Smooth muscle cell (in vitro differentiated cells): ENCODE data around the gene PSMG1. TPM values are rescaled to one million over a fixed set of nuclear protein-coding genes. Genes with fewer than 3 reads are reported as not detected.
A peak's percentile ranks its signal among the peaks of the same experiment; 100 is the strongest.

ENCODE experiments used
- DNase-seq: peaks from one replicate; lab custom pipeline; 2025; ENCODE audit not compliant: unreplicated experiment; lab: John Stamatoyannopoulos, UW
- H2AFZ ChIP-seq: fragments of 200-600 bp; sonication (generic); 2 replicates; pipeline ENCODE4 v1.6.0; 2016; ENCODE audit warnings: antibody characterized with exemption, low read depth, mild to moderate bottlenecking
- H3F3A ChIP-seq: fragments of 200-600 bp; sonication (generic); 2 replicates; pipeline ENCODE4 v1.6.0; 2017; ENCODE audit warnings: antibody characterized with exemption, low read depth
- H3K27ac ChIP-seq: fragments of 200-600 bp; sonication (generic); 2 replicates; pipeline ENCODE4 v1.5.1; 2016; ENCODE audit warnings: low read depth, mild to moderate bottlenecking
- H3K27me3 ChIP-seq: fragments of 200-600 bp; sonication (generic); 2 replicates; pipeline ENCODE4 v1.6.1; 2016; ENCODE audit warnings: low read depth, mild to moderate bottlenecking
- H3K36me3 ChIP-seq: fragments of 200-600 bp; sonication (generic); 2 replicates; pipeline ENCODE4 v1.5.1; 2016; ENCODE audit warnings: low read depth
- H3K4me1 ChIP-seq: fragments of 200-600 bp; sonication (generic); 2 replicates; pipeline ENCODE4 v1.5.1; 2016; ENCODE audit warnings: low read depth
- H3K4me2 ChIP-seq: fragments of 200-600 bp; sonication (generic); 2 replicates; pipeline ENCODE4 v1.6.0; 2016; ENCODE audit warnings: mild to moderate bottlenecking
- H3K4me3 ChIP-seq: fragments of 200-600 bp; sonication (generic); 2 replicates; pipeline ENCODE4 v1.5.1; 2016; ENCODE audit warnings: mild to moderate bottlenecking
- H3K79me2 ChIP-seq: fragments of 200-600 bp; sonication (generic); 2 replicates; pipeline ENCODE4 v1.6.0; 2016; ENCODE audit warnings: low read depth, mild to moderate bottlenecking
- H3K9ac ChIP-seq: fragments of 200-600 bp; sonication (generic); 2 replicates; pipeline ENCODE4 v1.6.0; 2016; ENCODE audit warnings: low read depth
- H3K9me3 ChIP-seq: fragments of 200-600 bp; sonication (generic); replicated peaks from 2 replicates; pipeline ENCODE4 v1.5.1; 2016; ENCODE audit warnings: low read depth
- H4K20me1 ChIP-seq: fragments of 200-600 bp; sonication (generic); 2 replicates; pipeline ENCODE4 v1.6.0; 2016; ENCODE audit warnings: low read depth
- WGBS: methylation state at CpG from one replicate; pipeline ENCODE4 v1.1.7; 2016; ENCODE audit warnings: low lambda C conversion rate; 5-methylcytosine and 5-hydroxymethylcytosine counted together
- polyA plus RNA-seq: library from polyadenylated mRNA; unstranded; fragments of >200 nt; fragmentation: Nextera tagmentation; extraction: Ambion mirVana; gene quantifications from 2 replicates; pipeline ENCODE4 v1.2.1, GENCODE V29; 2016
- total RNA-seq: library from RNA; depleted of rRNA; stranded (reverse); fragments of >200 nt; gene quantifications from 2 replicates; pipeline ENCODE4 v1.2.3, GENCODE V29; 2014
- TF ChIP-seq, protein P1 (sequence below): fragments of 200-600 bp; sonication (generic); IDR thresholded peaks from 2 replicates; pipeline ENCODE4 v1.5.1; 2017; ENCODE audit warnings: borderline replicate concordance, mild to moderate bottlenecking, antibody characterized with exemption; ENCODE audit not compliant: insufficient read depth, poor library complexity, severe bottlenecking

The PSMG1 gene
- total and polyA plus RNA-seq, 2 experiments from 2014 or later: 55.2 to 60.7 TPM

DNA sequence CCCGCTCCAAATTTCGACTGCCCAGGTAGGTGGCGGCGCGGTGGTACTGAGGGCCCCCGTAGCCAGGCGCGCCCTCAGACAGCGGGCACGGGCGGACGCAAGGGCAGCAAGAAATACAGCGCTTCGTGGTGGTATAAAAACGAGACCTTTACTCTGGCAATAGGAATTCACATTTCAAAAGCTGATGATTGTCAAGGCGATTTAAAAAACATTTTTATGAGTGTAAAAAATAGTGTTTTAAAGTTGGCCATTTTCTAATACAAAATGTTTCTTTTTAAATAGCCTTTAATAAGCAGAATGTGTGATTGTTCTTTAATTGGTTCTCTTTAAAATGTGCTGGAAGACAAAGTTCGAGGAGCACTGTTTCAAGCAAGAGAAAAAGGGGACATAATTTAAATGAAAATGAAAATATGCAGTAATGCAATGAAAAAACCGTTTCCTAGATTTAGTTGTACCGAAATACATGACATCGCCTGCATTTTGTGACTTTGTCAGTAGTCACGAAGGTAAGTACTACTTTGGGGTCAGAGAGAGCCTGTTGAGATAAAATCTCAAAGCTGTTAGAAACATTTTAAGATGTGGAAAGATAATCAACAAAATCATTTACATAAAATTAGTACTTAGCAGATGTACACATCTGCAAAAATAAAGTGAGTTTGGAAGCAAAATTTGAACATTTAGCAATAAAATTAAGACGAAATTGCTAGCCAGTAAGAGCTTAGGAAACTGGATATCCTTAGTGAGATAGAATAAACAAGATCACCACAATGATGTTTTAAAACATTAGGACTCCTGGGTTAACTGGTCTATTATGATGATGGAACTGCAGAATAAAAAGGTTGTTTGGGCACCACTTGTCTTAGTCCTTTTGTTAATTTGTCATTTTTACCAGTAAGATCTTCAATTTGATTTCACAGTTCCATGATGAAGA lies 1.1 kb upstream of the PSMG1 start:
- Histone ChIP-seq H3K4me2 (peak overlapping the region; percentile 95), H3K4me3 (peak overlapping the region; percentile 70), H3F3A (peaks cover 11% of the 10 kb centered on the region), H3K9me3 (no peaks in the 10 kb centered on the region), H3K27me3 (no peaks in the 10 kb centered on the region), H3K79me2 (peaks cover 34% of the 10 kb centered on the region), H4K20me1 (peaks cover 13% of the 10 kb centered on the region), H3K4me1 (peaks cover 28% of the 10 kb centered on the region), H3K36me3 (no peaks in the 10 kb centered on the region), H3K9ac (peak overlapping the region; percentile 67), H3K27ac (peak overlapping the region; percentile 82), H2AFZ (peak overlapping the region; percentile 56)
- 3% methylated on average over 22 of the region's 22 CpGs for WGBS
- TF ChIP-seq, protein P1, sequence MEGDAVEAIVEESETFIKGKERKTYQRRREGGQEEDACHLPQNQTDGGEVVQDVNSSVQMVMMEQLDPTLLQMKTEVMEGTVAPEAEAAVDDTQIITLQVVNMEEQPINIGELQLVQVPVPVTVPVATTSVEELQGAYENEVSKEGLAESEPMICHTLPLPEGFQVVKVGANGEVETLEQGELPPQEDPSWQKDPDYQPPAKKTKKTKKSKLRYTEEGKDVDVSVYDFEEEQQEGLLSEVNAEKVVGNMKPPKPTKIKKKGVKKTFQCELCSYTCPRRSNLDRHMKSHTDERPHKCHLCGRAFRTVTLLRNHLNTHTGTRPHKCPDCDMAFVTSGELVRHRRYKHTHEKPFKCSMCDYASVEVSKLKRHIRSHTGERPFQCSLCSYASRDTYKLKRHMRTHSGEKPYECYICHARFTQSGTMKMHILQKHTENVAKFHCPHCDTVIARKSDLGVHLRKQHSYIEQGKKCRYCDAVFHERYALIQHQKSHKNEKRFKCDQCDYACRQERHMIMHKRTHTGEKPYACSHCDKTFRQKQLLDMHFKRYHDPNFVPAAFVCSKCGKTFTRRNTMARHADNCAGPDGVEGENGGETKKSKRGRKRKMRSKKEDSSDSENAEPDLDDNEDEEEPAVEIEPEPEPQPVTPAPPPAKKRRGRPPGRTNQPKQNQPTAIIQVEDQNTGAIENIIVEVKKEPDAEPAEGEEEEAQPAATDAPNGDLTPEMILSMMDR: no peak
- no peak for DNase-seq

DNA sequence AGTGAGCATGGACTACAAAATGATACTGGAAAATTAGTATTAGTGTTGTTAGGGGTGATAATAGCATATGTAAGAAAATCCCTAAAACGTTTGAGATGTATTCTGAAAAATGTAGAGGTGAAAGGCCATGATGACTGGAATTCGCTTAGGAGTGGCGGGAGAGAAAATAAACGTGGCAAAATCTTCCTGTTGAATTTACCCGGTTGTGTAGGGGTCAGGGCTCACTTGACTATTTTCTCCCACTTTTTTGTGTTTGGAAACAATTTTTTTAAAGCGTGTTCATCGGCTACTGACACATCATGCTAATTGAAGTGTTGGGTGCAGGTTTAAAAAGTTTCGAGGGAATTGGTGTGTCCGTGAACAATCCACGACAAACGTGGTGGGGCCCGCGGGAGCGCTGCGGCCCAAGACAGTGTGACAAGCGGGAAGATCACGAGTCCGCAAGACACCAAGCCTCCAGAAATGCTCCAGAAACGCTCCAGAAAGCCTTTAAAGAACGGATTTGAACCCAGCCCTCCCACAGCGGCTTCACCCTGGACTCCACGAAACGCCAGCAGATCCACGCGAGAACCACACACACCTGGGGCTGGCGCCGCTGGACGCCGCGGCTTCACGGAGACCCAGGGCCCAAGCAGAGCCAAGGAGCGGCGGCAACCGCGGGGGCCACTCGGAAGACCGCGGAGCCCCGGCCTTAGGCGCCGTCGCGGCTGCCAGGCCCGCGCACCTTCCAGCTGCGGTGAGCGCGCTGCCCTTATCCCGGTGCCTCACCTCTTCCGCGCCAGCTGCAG lies 573 bp downstream of the PSMG1 start:
- Histone ChIP-seq H3K36me3 (no peaks in the 10 kb centered on the region), H3K27me3 (no peaks in the 10 kb centered on the region), H3K9me3 (no peaks in the 10 kb centered on the region), H2AFZ (no peak overlapping the region), H3K4me2 (peak overlapping the region; percentile 95), H4K20me1 (peaks cover 13% of the 10 kb centered on the region), H3F3A (peaks cover 11% of the 10 kb centered on the region), H3K4me1 (peaks cover 19% of the 10 kb centered on the region), H3K79me2 (peaks cover 50% of the 10 kb centered on the region), H3K4me3 (peak overlapping the region; percentile 70), H3K9ac (peak overlapping the region; percentile 95), H3K27ac (peak overlapping the region; percentile 82)
- WGBS: 1% methylated on average over 51 of the region's 51 CpGs
- TF ChIP-seq, protein P1: no peak
- DNase-seq: no peak

DNA sequence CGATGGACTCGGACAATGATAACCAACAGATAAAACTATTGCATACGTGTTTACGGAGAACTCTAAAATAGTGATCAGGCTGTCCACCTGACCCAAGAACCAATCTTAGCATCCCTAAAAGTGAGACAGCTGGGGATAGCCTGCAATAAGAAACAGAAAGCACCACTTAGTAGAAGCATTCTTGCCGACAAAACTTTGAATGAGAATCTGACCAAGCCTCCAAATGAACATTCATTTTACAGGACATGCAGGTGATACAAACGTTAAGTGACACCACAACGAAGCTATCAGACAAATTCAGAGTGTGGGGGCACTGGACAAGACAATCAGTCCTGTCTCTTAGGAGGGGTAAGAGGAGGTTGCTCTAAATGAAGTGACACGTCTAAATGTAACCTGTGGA lies 1.2 kb downstream of the PSMG1 start:
- peak overlapping the region; percentile 95 for H3K9ac ChIP-seq
- WGBS: 60% methylated on average over 8 of the region's 8 CpGs
- TF ChIP-seq, protein P1: no peak

More for the DNA sequence above, 1.2 kb downstream of the PSMG1 start:
- Histone ChIP-seq H3K4me3 (peak overlapping the region; percentile 70), H2AFZ (no peak overlapping the region), H3K79me2 (peaks cover 53% of the 10 kb centered on the region), H3F3A (peaks cover 15% of the 10 kb centered on the region), H3K36me3 (no peaks in the 10 kb centered on the region), H3K27ac (no peak overlapping the region), H3K4me2 (peak overlapping the region; percentile 95), H3K27me3 (no peaks in the 10 kb centered on the region), H3K4me1 (peaks cover 18% of the 10 kb centered on the region), H4K20me1 (peaks cover 13% of the 10 kb centered on the region), H3K9me3 (no peaks in the 10 kb centered on the region)
- no peak for DNase-seq
